ENCODE results near the gene MAGI2.

MAGI2 gene

DNA sequence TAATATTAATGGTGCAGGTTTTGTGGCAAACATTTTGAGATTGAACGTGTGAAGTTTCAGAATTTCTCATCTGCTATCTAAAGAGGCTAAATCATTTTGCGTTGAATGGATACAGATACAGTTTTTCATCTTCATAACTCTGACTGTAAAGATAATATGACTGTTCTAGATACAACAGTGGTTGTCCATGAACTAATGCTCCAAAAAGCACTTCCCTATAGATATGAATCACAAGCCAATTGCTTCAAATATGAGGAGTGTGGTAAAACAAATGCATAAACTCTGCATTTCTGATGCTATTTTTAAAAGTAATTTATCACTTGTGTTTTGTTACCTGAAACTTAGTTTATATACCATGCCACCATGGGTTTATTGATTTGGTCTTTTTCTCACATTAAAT lies 750.1 kb downstream of the MAGI2 start:
- no peak for DNase-seq

DNA sequence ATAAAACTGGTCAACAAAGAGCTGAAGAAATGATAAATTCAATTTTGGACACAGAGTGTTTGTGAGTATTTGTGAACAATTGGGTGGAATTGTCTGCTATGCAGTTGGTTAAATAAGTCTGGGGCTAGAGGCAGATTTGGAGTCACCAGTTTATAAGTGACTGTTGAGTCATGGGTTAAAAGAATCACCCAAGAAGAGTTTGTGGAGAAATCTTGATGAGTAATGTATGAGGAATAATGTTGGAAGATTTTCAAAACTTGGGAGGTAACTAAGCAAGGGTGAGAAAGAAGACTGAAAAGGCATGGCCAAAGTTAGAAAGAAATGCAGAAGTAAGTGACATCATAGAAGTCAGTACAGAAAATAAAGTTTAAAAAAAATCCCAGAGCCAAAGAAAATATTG lies 750.7 kb downstream of the MAGI2 start:
- no peak for DNase-seq

DNA sequence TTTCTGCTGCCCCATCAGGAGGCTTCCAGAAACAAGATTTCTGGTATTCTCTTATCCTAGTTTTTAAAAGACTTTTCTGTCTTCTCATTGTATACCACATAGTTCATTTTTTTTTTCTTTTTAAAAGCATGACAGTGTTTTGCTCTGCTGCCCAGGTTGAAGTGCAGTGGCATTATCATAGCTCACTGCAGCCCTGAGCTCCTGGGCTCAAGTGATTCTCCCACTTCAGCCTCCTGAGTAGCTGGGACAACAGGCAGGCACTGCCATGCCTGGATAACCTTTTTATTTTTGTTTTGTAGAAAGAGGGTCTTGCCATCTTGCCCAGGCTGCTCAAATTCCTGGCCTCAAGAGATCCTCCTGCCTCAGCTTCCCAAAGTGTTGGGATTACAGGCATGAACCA lies 757.6 kb downstream of the MAGI2 start:
- DNase-seq: no peak

DNA sequence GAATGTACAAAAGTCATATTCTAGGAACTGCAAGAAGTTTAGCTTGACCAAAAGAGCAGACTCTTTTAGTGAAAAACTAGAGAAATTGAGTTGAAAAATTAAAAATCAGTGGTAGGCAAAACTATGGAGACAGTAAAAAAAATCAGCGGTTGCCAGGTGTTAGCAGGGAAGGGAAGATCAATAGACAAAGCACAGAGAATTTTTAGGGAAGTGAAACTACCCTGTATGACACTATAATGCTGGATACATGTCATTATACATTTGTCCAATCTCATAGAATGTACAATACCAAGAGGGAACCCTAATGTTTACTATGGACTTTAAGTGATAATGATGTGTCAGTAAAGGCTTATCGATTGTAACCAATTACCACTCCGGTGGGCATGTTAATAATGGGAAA lies 761.9 kb downstream of the MAGI2 start:
- DNase-seq: no peak

DNA sequence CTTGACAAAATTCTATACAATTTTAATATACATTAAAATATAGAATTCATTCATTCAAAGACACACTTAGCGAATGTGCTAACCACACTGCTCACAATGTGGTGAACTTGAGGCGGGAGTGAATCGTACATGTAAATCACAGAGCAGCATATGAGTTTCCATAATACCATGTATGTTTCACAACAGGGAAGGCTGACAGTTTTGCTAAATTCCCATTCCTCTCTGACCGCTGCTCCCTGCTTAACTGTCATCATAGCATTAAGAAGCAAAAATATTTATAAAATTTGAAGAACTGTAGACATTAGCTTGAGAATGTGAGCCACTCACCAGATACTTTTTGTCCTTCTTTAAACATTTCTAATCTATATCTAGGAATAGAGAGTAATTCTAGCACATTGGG lies 763.3 kb downstream of the MAGI2 start:
- no peak for DNase-seq

DNA sequence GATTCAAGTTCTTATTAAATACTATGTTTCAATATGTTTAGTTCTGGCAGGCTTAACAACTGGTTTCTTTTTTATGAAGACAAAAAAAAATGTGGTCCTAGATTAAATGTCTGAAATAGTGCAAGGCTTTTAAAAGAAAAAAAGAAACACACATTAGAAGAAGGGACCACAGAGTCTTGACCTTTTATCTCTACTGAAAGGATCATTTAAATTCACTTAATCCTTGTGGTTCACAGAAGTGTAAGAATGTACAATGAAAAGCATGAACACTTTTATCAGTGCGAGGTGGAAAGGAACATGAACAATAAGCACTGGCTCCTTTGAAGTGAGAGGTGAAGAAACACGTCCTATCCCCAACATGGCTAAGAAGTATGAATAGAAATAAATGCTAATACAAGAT lies 765.1 kb downstream of the MAGI2 start:
- no peak for DNase-seq

DNA sequence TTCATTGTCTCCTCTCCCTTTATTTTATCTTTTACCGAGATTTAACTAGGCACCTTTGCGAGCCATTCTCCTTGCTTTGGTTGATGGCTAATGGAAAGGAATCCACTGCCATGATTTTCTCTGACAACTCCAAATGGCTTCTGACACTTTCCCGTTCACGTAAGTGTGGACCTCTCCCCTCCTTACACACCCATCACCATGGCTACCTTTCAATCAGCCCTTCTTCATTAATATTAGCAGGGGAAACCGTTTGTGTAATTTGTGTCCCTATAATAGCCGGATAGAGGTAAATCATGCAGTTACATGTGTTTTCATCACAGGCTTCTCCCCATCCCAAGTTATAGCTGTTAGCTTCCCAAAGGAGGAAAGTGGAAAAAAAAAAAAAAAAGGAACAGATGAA lies 767.3 kb downstream of the MAGI2 start:
- no peak for DNase-seq

DNA sequence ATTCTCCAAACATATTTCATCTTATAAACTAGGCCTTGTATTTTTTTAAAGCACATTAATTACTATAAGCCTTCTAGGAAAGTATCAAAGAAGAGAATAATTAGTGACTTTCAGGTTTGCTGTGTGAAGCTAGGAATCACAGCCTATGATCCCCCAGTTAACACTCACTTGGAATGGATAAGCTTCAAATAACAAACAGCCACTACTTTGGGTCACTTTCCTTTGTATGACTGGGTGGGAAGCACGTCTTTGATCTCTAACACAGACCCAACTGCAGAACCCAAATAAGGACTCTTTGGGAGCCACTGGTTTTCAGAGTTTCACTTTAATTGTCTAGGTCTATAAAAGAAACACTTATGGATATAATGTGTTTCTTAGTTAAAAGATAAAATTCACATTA lies 769.3 kb downstream of the MAGI2 start:
- no peak for DNase-seq

DNA sequence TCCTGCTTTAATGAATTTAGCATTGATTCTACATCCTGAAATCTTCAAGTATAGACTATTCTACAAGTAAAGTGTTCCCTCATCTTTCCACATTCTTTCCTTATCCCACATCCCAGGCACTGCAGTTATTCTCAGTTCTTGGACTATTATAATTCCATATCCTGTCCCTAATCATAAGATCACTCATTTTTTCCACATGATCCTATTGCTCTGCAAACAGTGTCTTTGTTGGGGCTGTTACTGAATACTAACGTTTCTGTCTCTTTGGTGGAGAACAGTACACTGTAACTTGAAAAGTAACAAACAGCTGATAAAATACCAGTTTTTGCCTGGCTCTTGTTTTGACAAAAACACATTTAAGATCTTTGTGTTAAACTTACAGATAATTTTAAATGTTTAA lies 769.9 kb downstream of the MAGI2 start:
- no peak for DNase-seq

DNA sequence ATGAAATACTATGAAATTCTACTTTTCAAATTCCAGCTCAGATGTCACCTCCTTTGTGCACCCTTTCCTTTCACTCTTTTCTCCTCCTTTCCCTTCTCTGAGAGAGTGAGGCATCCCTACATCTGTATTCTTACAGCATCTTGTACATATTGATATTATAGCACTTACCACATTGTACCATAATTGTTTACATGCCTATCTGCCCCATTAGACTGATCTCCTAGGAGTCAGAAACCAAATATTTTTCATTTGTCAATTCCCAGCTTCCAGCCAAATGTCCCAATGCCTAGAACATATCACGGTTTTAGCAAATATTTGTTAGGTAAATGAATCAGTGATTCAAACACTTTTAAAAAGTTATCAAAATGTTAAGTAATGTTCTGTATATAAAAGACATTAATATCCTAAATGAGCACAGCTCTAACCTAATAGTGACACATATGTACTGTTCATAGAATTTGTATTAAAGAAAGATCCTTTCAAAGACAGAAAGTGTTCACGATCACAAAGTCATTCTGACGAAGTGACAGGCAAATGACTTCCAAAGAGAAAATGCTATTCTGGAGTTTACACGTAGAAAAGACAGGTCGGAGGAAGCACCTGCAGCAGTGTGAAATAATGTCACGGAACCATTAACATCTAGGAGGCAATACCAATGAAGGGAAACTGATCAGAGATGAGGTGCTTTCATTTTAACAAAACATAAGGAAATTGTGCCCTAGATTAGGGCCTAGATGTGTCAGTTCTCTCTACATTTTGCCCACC lies 774.2 kb downstream of the MAGI2 start:
- no peak for DNase-seq

DNA sequence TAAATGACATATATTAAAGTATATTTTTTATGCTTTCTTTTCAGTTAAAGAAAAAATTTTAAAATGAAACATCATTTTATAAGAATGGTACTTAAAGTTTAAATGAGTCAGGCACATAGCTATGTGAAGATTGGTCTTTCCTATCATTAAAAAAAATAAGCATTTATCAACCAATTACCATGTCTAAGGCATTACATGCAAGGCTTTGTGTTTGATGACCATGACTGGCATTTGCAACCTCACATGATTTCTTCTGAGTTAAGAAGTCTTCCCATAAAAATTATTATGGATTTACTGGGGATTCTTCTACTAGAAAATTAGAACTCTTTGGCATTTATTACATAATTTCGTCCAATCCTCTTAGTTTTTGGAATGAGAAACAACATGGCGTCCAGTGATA lies 776.1 kb downstream of the MAGI2 start:
- no peak for DNase-seq

DNA sequence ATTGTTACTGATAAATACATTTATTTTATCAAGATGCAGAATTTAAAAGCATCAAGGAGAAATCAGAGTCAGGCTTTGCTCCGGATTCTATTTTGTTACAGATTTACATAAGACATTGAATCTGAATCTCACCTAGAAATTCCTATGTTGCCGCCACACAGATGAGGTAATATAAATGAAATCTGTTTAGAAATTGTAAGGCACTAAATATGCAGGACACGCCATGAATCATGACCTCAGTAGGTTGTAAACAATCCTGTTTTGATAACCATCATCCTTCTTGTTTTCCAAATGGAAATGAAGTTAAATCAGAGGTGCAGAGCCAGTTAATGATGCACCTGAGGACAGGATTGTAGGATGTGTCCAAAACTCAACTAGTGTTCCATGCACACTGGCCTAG lies 778.0 kb downstream of the MAGI2 start:
- no peak for DNase-seq

DNA sequence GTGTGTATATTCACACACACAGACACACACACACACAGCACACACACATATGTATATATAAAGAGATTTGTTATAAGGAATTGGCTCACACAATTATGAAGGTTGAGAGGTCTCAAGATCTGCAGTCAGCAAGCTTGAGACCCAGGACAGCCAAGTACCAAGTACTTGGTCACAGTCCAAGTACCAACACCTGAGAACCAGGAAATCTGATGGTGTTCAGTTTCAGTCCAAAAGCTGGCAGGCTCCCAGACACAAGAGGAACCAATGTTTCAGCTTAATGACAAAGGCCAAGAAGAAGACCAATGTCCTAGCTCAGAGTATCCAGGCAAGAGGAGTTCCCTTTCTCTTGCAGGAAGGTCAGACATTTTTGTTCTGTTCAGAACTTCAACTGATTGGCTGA lies 780.2 kb downstream of the MAGI2 start:
- DNase-seq: peak; percentile 93

DNA sequence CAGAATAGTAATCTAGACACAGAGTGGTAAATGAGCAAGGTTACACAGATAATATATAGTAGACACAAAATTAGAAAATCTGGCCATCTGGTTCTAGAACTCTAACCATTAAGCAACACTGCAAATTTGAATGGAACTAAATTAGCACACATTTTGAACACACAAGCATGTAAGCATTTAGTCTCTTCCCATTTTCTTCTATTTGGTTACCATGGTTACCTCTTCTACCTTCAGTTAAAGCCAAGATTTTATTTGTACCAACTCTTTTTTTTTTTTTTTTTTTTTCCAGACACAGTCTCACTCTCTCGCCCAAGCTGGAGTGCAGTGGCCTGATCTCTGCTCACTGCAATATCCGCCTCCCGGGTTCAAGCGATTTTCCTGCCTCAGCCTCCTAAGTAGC lies 790.5 kb downstream of the MAGI2 start:
- no peak for DNase-seq

DNA sequence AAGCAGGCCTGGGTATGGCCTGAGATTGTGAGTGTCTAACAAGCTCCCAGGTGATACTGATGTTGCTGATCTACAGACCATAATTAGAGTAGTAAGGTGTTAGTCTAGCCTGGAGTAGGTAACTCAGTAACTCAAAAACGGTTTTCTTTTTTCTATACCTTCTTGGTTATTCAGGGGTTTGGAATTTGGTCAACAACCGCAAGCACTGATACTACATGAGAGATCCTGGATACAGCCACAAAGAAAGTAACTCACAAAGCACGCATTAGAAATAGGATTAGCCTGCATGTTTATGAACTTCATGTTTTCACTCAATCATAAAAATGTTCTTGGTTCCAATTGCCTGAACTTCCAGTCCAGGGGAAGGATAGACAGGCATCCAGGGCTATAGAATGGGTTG lies 803.5 kb downstream of the MAGI2 start:
- DNase-seq: no peak

DNA sequence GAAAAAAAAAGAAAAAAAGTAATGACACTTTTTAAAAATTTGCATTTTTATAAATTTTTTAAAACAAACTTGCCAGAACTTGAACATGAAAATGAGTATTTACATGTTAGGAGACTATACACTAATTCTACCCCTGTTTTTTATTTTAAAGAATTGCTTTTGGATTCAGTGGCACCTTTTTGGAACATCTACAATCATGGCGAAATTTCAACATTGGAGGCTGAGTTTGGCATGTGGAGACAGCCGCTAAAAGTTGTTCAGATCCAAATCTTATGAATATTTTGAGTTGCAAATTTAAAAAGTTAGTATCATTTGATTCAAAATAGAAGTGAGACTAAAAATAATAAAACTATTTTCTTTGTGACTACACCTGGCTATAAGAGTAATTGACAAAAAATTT lies 804.2 kb downstream of the MAGI2 start:
- DNase-seq: no peak

DNA sequence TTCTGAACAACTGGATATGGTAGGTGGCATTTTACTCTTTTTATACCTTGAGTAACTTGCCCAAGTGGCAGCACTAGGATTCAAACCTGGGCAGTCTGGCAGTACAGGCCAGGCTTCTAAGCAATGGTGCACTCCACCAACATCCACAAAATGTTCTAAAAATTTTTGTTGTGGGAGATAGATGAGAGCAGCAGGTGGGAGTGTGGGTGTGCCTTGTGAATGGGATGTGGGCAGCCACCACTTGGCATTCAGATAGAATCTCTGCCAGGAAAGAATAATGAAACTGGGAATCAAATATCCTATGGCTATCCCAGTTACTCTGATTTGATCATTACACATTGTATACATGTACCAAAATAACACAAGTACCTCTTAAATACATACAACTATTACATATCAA lies 810.7 kb downstream of the MAGI2 start:
- no peak for DNase-seq

DNA sequence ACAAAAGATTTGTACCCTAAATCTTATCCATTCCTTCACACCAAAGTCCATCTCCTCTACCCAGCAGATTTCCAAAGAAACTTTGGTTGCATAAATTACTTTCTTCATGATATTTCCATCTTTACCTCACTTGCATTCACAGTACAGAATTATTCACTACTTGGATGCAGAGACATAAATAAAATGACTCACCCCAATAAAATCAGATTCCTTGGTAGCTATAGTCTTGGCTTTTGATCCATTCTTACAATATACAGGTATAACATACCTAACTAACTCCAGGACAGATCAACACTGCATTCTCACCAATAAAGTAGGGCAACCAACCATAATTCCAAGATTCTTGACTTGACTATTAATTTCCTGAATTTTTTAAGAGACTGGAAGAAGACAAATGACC lies 815.1 kb downstream of the MAGI2 start:
- no peak for DNase-seq

DNA sequence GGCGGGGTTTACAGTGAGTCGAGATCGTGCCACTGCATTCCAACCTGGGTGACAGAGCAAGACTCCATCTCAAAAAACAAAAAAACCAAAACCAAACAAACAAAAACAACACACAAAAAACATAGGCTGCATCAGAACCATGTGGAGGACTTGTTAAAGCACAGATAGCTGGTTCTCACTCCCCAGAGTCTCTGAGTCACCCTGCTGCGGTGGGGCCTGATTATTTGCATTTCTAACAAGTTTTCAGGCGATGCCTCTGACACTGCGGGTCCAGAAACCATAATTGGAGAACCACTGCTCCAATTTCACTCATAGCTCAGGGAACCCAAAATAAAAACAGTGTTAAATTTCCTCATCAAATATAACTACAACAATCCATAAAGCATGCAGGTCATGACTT lies 816.7 kb downstream of the MAGI2 start:
- DNase-seq: no peak

DNA sequence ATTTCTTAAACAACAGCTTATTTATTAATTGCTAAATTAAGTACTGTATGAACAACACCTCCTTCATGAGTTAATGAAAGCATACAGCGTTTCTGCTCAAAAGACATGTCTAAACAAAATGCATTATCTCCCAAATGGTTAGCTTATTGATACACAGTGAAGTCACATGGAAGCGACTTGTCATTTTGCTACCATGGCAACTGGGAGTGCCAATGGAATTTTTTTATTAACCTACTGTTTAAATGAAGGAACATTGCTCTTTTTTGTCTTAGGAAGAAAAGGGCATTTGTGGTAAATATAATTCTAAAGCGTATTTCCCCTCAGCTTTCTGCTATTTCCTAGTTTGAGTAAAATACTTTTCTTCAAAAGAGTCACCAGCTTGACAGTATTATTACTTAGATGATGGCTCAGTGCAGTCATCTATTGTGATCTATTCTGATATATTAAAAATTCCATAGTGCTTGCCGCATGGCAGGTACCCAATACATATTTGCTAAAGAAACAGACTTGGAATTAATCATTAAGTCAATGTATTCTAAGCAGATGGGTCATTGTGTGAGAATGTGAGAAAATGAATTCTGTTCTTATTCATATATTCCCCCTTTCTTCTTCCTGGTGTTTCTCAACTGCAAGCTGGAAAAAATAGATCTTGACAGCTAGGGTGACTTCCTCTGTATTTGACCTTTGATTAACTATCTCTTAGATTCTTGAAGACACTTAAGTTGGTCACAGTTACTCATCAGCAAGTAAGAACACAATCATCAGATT lies 818.3 kb downstream of the MAGI2 start:
- DNase-seq: no peak

DNA sequence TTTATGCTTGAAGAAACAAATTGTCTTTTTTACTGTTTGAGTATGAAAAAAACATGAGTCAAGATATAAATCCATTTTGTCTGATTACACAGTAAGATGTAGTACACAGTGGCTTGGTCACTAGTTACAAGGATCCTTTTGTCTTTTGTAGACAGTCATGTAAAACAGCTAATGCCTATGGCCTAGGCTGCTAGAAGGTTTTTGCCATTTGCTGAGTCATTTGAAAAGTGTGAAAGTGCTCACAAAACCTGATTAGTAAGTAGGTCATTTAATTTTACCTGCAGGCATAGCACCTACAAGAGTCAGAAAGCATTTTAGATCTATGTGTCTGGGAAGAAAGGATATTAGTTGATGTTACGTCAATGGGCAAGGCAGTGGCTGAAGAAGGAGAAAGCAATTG lies 819.4 kb downstream of the MAGI2 start:
- DNase-seq: no peak

DNA sequence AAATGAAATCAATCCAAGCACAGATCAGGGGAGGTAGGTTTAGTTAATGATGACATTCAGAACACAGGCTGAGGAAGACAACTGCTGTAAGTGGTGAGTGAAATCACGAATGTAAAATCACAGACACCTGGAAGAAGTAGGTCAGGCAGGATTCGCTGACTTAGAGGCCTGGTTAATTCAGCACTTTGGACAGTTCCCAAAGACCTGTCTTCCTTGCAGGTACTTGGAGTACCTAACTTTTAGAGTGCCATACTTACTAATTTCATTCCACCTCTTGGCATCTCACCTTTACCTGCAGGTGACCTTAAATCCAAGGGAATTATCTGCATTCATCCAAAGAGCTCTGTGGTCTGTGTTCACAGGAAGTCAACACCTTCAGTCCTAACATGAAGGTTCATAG lies 832.5 kb downstream of the MAGI2 start:
- no peak for DNase-seq

DNA sequence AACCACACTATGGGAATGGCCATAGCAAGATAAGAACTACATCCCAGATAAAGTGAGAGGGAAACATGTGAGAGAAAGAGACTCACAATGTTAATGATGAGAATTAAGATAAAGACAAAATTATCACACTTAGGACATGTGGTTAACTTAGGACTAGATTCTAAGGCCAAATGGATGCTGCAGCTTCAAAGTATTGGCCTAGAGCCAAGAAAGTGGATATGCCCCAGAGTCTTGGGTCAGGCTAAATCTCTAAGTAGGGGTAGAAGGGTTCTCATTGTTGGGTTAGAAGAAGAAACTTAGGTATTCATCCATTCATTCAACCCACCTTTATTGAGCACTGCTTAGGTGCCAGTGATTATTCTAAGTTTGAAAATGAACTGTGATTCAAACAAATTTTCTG lies 836.9 kb downstream of the MAGI2 start:
- no peak for DNase-seq

DNA sequence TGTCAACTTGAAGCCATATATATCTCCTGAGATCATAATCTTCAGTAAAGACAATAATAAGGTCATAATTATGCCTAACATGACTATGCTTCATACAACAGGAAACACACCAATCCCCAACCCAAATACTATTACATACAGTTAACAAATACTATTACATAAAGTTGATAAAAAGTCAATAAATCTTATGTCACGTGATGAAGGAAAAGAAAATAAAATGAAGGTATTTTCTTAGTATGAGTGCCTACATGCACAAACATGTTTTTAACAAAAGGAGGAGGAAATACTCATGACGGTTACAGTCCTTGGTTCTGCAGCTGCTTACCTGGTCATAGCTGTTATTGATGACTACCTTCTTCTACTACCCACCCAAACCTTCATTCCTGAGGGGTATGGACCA lies 844.2 kb downstream of the MAGI2 start:
- DNase-seq: no peak

DNA sequence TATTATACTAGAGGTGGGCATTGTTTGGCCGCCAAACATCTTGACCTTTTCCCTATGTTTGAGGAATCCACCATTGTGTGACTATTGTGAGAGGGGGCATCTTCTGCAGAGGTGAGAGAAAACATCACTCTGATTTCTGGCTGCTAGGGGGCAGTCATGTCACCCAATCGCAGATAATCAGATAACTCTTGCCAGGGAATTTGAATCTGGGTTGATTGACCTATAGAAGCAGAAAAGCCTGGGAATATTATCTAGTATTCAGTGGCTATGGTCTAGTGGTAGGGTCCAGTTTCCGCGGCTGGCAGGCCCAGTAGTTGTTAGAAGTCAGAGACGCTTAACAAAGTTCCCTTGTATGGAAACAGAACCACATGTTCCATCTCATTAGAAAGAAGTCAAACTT lies 846.4 kb downstream of the MAGI2 start:
- DNase-seq: no peak
